ENCODE results near the gene BTBD9.

The BTBD9 gene

GRCh38 chr6:38599261-38599660 is 40.5 kb downstream of the BTBD9 start:
- DNase-seq (ENCODE audit: low read depth in 2 of 2) = no peak

DNA sequence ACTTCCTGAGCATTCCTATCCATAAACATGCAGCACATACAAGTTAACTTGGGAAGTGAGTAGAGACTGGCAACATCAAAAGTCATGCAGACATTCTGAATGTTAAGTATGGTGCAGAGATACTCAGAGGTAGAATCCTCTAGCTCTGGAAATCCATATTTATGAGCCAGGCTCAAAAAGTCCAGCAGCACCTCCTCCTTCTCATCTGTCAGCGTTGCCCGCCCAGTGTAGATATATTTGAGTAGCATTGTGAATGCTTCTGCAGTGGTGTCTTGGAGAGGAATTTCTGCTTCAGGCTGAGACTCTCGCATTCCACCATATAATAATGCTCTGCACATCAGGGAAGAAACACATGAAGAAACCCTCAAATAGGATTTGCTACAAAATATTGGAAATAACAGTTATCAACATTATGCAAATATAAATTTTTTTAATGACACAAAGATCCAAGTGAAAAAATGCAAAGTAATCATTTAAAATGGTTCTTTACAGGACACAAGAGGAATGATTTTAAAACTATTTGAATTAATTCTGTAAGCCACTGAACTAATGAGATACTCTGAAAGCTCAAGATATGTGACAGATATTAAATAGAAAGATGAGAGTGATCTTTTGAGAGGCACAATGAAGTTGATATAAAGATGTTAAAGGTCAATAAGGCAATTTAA is 45.6 kb downstream of the BTBD9 start:
- DNase-seq (ENCODE audit: low read depth in 2 of 2) = no peak

GRCh38 chr6:38593409-38593808 is 46.3 kb downstream of the BTBD9 start:
- DNase-seq (ENCODE audit: low read depth in 2 of 2) = no peak

GRCh38 chr6:38591439-38591838 is 48.3 kb downstream of the BTBD9 start:
- no peak for DNase-seq (ENCODE audit: low read depth in 2 of 2)

- no peak for DNase-seq (ENCODE audit: low read depth in 2 of 2)
These were observed 50.4 kb downstream of the BTBD9 start for GRCh38 chr6:38589367-38589720.

GRCh38 chr6:38588631-38589366 is 50.9 kb downstream of the BTBD9 start:
- DNase-seq (ENCODE audit: low read depth in 2 of 2) = no peak

DNA sequence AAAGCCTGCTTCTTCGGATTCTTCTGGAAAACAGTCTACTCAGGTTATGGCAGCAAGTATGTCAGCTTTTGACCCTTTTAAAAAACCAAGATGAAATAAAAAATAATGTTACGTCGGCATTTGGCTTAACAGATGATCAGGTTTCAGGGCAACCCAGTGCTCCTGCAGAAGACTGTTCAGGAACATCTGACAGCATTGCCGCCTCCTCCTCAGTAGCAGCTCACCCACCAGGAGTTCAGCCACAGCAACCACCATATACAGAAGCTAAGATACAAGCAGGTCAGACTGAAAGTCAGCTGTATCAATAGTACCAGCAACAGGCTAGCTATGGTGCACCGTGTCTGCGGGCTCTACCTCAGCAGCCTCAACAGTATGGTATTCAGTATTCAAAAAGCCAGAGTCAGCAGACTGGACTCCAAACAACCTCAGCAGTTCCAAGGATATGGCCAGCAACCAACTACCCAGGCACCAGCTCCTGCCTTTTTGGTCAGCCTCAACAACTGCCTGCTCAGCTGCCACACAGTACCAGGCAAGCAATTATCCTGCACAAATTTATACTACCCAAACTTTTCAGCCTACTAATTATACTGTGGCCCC is 51.9 kb downstream of the BTBD9 start:
- DNase-seq (ENCODE audit: low read depth in 2 of 2) = no peak

DNA sequence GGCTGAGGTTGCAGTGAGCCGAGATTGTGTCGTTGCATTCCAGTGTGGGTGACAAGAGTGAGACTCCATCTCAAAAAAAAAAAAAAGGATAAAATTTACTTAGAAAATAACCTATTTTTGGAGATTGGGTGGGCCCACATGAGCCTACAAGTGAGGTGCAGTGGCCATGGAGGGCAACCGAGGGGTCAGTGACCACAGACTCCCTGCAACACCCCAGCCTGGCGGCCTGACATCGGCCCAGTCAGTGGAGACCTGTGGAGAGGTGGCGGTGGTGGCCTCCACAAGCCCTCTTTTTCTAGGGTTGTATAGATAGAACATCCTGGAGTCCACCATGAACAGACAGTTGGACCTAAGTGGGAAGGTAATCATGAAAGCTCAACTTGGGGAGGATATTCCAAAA is 52.7 kb downstream of the BTBD9 start:
- DNase-seq (ENCODE audit: low read depth in 2 of 2) = no peak

DNA sequence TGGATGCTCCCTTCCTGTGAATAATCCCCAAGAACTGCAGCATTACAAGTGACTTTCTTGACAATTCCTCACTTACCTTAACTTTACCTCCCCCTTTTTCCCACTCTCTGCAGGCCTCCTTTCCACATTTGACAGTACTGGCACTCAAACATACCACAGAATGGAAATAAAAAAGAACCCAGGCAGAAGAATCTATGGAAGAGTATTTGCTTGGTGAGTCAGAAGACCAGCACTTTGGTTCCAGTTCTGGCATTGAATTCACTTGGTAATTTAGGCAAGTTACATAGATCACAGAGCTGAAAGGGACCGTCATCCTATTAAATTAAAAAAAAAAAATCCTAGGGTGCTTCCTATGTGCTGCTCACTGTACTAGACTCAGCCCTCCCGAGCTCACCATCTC is 55.0 kb downstream of the BTBD9 start:
- DNase-seq (ENCODE audit: low read depth in 2 of 2) = no peak

- DNase-seq (ENCODE audit: low read depth in 2 of 2) = no peak
These were observed 56.2 kb downstream of the BTBD9 start for GRCh38 chr6:38583523-38583922.

DNA sequence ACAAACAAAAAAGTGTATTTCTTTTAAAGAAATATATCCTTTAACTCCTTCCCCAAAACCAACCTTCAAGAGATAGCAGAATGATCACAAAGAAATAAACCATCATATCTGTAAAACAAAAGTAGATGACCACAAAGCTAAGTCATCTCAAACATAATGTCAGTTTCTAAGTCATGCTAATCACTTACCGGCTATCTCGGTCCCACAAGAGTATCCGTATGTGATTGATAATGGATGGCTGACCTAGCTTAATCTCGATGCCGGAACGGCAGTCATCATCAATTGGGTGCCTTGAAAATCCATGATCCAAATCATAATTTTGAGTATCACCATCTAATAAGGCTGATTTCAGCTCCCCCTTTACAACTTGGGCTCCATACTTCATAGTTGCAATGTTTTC is 59.7 kb downstream of the BTBD9 start:
- DNase-seq (ENCODE audit: low read depth in 2 of 2) = no peak

GRCh38 chr6:38579010-38579628 is 60.6 kb downstream of the BTBD9 start:
- DNase-seq (ENCODE audit: low read depth in 2 of 2) = no peak

- no peak for DNase-seq (ENCODE audit: low read depth in 2 of 2)
These were observed 61.7 kb downstream of the BTBD9 start for GRCh38 chr6:38578075-38578474.

DNA sequence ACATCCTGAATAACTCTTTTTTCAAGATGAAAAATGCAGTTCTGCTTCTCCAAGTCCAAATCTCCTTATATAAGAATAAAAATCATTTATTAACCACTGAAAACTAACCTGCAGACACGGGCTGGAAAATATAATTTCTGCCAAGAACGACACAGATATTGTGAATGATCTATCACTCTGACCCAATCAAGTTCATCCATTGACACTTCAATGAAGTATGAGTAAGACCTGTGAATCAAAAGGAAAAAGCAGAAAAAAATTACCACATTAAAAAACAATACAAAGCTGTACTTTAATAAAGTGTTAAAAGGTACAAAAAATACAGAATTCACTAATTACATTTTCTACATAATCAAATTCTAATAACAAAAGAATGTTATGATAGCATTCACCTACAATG is 62.2 kb downstream of the BTBD9 start:
- no peak for DNase-seq (ENCODE audit: low read depth in 2 of 2)

- no peak for DNase-seq (ENCODE audit: low read depth in 2 of 2)
These were observed 65.8 kb downstream of the BTBD9 start for GRCh38 chr6:38573801-38574395.

- DNase-seq (ENCODE audit: low read depth in 2 of 2) = no peak
These were observed 67.4 kb downstream of the BTBD9 start for GRCh38 chr6:38572186-38572813.

- DNase-seq (ENCODE audit: low read depth in 2 of 2) = no peak
These were observed 68.0 kb downstream of the BTBD9 start for GRCh38 chr6:38571721-38572120.

GRCh38 chr6:38570750-38571149 is 69.0 kb downstream of the BTBD9 start:
- no peak for DNase-seq (ENCODE audit: low read depth in 2 of 2)

DNA sequence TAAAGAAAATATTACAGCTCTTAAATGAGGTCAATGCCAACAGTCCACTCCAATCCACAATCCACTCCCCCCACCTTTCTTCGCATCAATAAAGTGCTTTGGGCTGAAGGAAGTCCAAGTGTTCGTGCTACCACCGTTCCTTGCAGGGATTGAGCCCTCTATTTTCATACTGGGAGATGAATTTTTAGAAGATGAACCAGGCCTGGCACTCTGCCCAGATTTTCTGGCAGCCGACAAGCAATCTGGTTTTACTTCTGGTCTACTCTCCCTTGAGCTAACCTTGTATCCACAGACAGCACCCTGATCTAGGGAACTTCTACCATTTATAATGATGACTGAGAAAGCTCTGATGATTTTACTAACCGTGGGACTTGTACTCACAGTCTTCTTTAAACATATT is 72.3 kb downstream of the BTBD9 start:
- no peak for DNase-seq (ENCODE audit: low read depth in 2 of 2)

DNA sequence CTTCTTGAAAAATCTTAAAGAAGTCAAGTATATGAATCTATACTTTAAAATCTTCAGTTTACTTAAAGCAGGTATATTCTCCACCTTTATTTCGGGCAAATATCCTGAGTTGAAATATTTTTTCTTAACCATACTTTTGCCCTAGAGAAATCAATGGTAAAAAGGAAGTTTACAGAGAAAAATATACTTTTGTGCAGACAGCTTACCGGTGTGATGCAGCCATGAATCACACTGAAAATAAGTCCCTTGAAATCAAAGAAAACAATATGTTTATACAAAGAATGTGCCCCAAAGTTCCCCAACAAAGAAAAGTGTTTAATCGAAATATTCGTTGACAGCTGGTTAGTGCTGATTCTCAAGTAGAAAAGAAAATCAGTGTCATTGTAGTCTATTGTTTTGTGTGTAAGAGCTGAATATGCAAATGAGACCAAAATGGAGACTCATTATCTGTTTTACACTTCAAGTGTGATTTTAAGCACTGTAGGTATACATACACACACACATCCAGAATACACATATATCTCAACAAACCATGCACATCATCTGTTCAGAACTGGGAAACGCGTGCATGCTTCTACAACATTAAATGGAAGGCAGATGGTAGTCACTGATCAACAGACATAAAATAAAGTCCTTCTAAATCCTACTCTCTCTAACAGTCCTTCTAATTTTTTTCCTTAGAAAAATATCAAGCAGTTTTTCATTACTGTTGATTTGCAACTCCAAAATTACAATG is 73.3 kb downstream of the BTBD9 start:
- no peak for DNase-seq (ENCODE audit: low read depth in 2 of 2)

DNA sequence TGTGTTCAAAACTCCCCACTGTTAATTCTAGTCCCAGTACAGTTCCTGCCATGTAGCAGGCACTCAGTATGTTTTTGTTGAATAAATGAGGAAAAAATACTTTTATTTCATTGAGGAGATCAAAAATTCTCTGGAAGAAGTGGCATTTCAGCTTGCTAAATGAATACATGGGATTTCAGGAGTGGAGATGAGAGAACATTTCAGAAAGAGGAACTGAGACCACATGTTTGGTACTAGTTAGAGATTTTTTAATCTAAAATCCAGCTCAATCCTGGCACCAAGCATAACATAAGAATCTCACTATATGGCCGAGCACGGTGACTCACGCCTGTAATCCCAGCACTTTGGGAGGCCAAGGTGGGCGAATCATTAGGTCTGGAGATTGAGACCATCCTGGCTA is 75.4 kb downstream of the BTBD9 start:
- DNase-seq (ENCODE audit: low read depth in 2 of 2) = no peak
